HEK293 (cell line): ENCODE results near the gene PAK2.

Experiments
- CTCF ChIA-PET: fragments of 350-600 bp; formaldehyde crosslinking; extraction: SDS; loops from one replicate; lab custom pipeline; 2021; ENCODE audit warnings: antibody characterized with exemption; lab: Yijun Ruan, JAX
- POLR2A ChIA-PET: fragments of 300-600 bp; formaldehyde crosslinking; extraction: SDS; loops from one replicate; lab custom pipeline; 2020; ENCODE audit warnings: antibody characterized with exemption, inconsistent platforms; lab: Yijun Ruan, JAX
- H3K27ac ChIP-seq: fragments of 200-500 bp; sonication (Bioruptor generic); 2 replicates; pipeline ENCODE4 v1.5.1; 2014; ENCODE audit warnings: low read depth, low read length, control low read depth, inconsistent platforms; ENCODE audit errors: extremely low read depth
- H3K36me3 ChIP-seq, 2 experiments: fragments of 200-500 bp in 1 of 2; sonication (Bioruptor generic) in 1 of 2; 1 replicate in 1 of 2; 2 replicates in 1 of 2; pipeline ENCODE4 v1.5.1; 2014 to 2017; ENCODE audit warnings: inconsistent platforms in 2 of 2, low read length in 2 of 2; ENCODE audit not compliant: control insufficient read depth in 2 of 2, insufficient read depth in 1 of 2
- H3K4me1 ChIP-seq: fragments of 200-500 bp; sonication (Bioruptor generic); 2 replicates; pipeline ENCODE4 v1.5.1; 2014; ENCODE audit warnings: mild to moderate bottlenecking, low read length, inconsistent platforms; ENCODE audit not compliant: control insufficient read depth, insufficient read depth
- H3K4me3 ChIP-seq: 2 replicates; pipeline ENCODE4 v1.5.1; 2011; ENCODE audit warnings: low read depth, mild to moderate bottlenecking, control low read depth, low read length, moderate library complexity
- H3K9me3 ChIP-seq: fragments of 200-500 bp; sonication (Bioruptor generic); 2 replicates; pipeline ENCODE4 v1.5.1; 2014; ENCODE audit warnings: low read depth, low read length, inconsistent platforms; ENCODE audit not compliant: control insufficient read depth, insufficient read depth
- EGR2 ChIP-seq: fragments of 450-650 bp; formaldehyde crosslinking; IDR thresholded peaks from 2 replicates; pipeline ENCODE4 v1.5.1; 2016; ENCODE audit warnings: low read depth, missing biosample characterization, missing genetic modification characterization
- GLIS2 ChIP-seq: fragments of 450-650 bp; formaldehyde crosslinking; IDR thresholded peaks from 2 replicates; pipeline ENCODE4 v1.5.1; 2016; ENCODE audit warnings: missing biosample characterization, missing genetic modification characterization
- RBAK ChIP-seq: fragments of 450-650 bp; formaldehyde crosslinking; IDR thresholded peaks from 2 replicates; pipeline ENCODE4 v1.5.1; 2016; ENCODE audit warnings: missing biosample characterization, missing genetic modification characterization
- SCRT2 ChIP-seq: fragments of 450-650 bp; formaldehyde crosslinking; IDR thresholded peaks from 2 replicates; pipeline ENCODE4 v1.5.1; 2016; ENCODE audit warnings: missing biosample characterization, missing genetic modification characterization
- YY1 ChIP-seq: fragments of 450-650 bp; formaldehyde crosslinking; IDR thresholded peaks from 2 replicates; pipeline ENCODE4 v1.5.1; 2018; ENCODE audit warnings: missing biosample characterization, missing genetic modification characterization
- ZEB2 ChIP-seq: fragments of 450-650 bp; formaldehyde crosslinking; IDR thresholded peaks from 2 replicates; pipeline ENCODE4 v1.5.1; 2016; ENCODE audit warnings: missing biosample characterization, missing genetic modification characterization
- ZFP69B ChIP-seq: fragments of 450-650 bp; formaldehyde crosslinking; IDR thresholded peaks from 2 replicates; pipeline ENCODE4 v1.5.1; 2016; ENCODE audit warnings: missing biosample characterization, missing genetic modification characterization
- ZNF133 ChIP-seq: fragments of 450-650 bp; formaldehyde crosslinking; IDR thresholded peaks from 2 replicates; pipeline ENCODE4 v1.5.1; 2016; ENCODE audit warnings: missing biosample characterization, missing genetic modification characterization
- ZNF184 ChIP-seq: fragments of 450-650 bp; IDR thresholded peaks from 2 replicates; pipeline ENCODE4 v1.5.1; 2018; ENCODE audit warnings: missing biosample characterization, mild to moderate bottlenecking, missing genetic modification characterization
- ZNF202 ChIP-seq: fragments of 450-650 bp; formaldehyde crosslinking; IDR thresholded peaks from 2 replicates; pipeline ENCODE4 v1.5.1; 2016; ENCODE audit warnings: missing biosample characterization, missing genetic modification characterization, borderline replicate concordance
- ZNF341 ChIP-seq: fragments of 450-650 bp; formaldehyde crosslinking; IDR thresholded peaks from 2 replicates; pipeline ENCODE4; 2016; ENCODE audit warnings: low read depth, missing biosample characterization, missing genetic modification characterization
- ZNF423 ChIP-seq: fragments of 450-650 bp; formaldehyde crosslinking; IDR thresholded peaks from 2 replicates; pipeline ENCODE4 v1.5.1; 2016; ENCODE audit warnings: missing biosample characterization, missing genetic modification characterization
- ZNF426 ChIP-seq: fragments of 450-650 bp; formaldehyde crosslinking; IDR thresholded peaks from 2 replicates; pipeline ENCODE4 v1.5.1; 2017; ENCODE audit warnings: missing biosample characterization, missing genetic modification characterization, mild to moderate bottlenecking, inconsistent platforms, moderate library complexity
- ZNF530 ChIP-seq: fragments of 450-650 bp; formaldehyde crosslinking; IDR thresholded peaks from 2 replicates; pipeline ENCODE4 v1.5.1; 2016; ENCODE audit warnings: low read depth, missing biosample characterization, missing genetic modification characterization
- ZNF544 ChIP-seq: fragments of 450-650 bp; formaldehyde crosslinking; IDR thresholded peaks from 2 replicates; pipeline ENCODE4 v1.5.0; 2017; ENCODE audit warnings: missing biosample characterization, missing genetic modification characterization
- ZNF610 ChIP-seq: fragments of 450-650 bp; formaldehyde crosslinking; IDR thresholded peaks from 2 replicates; pipeline ENCODE4 v1.5.1; 2016; ENCODE audit warnings: missing biosample characterization, missing genetic modification characterization, borderline replicate concordance
- ZNF76 ChIP-seq: fragments of 450-650 bp; formaldehyde crosslinking; IDR thresholded peaks from 2 replicates; pipeline ENCODE4; 2016; ENCODE audit warnings: low read depth, missing biosample characterization, missing genetic modification characterization, borderline replicate concordance
- ZNF777 ChIP-seq: fragments of 450-650 bp; formaldehyde crosslinking; IDR thresholded peaks from 2 replicates; pipeline ENCODE4 v1.5.1; 2017; ENCODE audit warnings: missing biosample characterization, missing genetic modification characterization, borderline replicate concordance
- TF ChIP-seq, protein P1 (sequence below): fragments of 450-650 bp; formaldehyde crosslinking; IDR thresholded peaks from 2 replicates; pipeline ENCODE4 v1.5.1; 2016; ENCODE audit warnings: missing biosample characterization, missing genetic modification characterization
- TF ChIP-seq, protein P2 (sequence below): fragments of 450-650 bp; formaldehyde crosslinking; IDR thresholded peaks from 2 replicates; pipeline ENCODE4 v1.5.1; 2016; ENCODE audit warnings: missing biosample characterization, missing genetic modification characterization, low read depth
- TF ChIP-seq, protein P3 (sequence below): fragments of 450-650 bp; formaldehyde crosslinking; IDR thresholded peaks from 2 replicates; pipeline ENCODE4; 2016; ENCODE audit warnings: missing biosample characterization, missing genetic modification characterization

PAK2 gene

DNA sequence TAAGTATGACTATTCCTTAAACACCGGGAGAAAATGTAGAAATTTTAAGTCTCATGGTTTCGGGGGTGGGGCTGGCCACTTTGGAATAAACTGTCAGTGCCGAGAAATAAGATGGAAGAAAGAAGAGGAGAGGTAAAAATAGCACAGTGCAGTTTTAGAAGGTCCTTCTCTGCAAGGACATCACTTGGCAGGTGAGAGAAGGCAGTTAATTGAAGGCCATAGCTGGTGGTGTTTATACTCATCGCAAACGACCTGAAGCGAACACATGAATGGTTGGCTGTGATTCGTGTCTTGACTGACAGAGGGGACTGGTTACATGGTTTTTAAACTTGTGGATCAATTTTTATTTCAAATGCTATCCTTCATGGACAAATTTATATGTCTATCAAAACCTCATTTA, 73.2 kb downstream of the PAK2 start:
- no peak for TF ChIP-seq ZNF423 (tag by site-specific recombination)
- TF ChIP-seq YY1 (tag by site-specific recombination), result no peak
- no peak for TF ChIP-seq ZNF202 (tag by site-specific recombination)
- no peak for TF ChIP-seq EGR2 (tag by site-specific recombination)
- no peak for TF ChIP-seq ZNF341 (tag by site-specific recombination)
- TF ChIP-seq, protein P1, sequence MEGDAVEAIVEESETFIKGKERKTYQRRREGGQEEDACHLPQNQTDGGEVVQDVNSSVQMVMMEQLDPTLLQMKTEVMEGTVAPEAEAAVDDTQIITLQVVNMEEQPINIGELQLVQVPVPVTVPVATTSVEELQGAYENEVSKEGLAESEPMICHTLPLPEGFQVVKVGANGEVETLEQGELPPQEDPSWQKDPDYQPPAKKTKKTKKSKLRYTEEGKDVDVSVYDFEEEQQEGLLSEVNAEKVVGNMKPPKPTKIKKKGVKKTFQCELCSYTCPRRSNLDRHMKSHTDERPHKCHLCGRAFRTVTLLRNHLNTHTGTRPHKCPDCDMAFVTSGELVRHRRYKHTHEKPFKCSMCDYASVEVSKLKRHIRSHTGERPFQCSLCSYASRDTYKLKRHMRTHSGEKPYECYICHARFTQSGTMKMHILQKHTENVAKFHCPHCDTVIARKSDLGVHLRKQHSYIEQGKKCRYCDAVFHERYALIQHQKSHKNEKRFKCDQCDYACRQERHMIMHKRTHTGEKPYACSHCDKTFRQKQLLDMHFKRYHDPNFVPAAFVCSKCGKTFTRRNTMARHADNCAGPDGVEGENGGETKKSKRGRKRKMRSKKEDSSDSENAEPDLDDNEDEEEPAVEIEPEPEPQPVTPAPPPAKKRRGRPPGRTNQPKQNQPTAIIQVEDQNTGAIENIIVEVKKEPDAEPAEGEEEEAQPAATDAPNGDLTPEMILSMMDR, result no peak
- no peak for TF ChIP-seq ZNF133 (tag by site-specific recombination)
- TF ChIP-seq, protein P2, sequence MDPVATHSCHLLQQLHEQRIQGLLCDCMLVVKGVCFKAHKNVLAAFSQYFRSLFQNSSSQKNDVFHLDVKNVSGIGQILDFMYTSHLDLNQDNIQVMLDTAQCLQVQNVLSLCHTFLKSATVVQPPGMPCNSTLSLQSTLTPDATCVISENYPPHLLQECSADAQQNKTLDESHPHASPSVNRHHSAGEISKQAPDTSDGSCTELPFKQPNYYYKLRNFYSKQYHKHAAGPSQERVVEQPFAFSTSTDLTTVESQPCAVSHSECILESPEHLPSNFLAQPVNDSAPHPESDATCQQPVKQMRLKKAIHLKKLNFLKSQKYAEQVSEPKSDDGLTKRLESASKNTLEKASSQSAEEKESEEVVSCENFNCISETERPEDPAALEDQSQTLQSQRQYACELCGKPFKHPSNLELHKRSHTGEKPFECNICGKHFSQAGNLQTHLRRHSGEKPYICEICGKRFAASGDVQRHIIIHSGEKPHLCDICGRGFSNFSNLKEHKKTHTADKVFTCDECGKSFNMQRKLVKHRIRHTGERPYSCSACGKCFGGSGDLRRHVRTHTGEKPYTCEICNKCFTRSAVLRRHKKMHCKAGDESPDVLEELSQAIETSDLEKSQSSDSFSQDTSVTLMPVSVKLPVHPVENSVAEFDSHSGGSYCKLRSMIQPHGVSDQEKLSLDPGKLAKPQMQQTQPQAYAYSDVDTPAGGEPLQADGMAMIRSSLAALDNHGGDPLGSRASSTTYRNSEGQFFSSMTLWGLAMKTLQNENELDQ, result no peak
- TF ChIP-seq ZNF426 (tag by site-specific recombination), result no peak
- TF ChIP-seq ZEB2, result no peak
- Histone ChIP-seq H3K4me1 (no peaks in the 10 kb centered on the region), H3K4me3 (no peak overlapping the region), H3K27ac (no peak overlapping the region), H3K9me3 (no peaks in the 10 kb centered on the region), H3K36me3 (peaks cover 0 to 32% of the 10 kb centered on the region in 2 experiments; a peak in 2 of 3 replicates)
- POLR2A ChIA-PET, result no interaction called here
- CTCF ChIA-PET, result no interaction called here

DNA sequence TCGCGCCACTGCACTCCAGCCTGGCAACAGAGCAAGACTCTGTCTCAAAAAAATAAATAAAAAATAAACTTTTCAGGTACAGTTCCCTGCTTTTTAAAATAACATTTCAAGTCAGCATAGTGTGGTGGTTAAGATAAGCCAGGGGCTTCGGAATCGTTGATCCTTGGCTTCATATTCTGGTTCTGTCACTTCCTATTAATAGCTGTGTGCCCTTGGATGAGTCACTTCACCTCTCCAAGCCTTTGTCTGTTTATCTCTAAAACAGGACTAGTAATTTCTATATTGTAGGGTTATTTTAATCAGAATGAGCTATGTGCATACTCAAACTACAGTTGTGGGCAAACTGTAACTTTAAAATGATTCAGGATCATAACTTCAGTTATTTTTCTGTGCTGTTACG, 74.2 kb downstream of the PAK2 start:
- ChIA-PET CTCF (no interaction called here), POLR2A (no interaction called here)
- TF ChIP-seq GLIS2 (no peak), RBAK (no peak), ZFP69B (tag by site-specific recombination) (no peak), ZNF530 (no peak), ZNF544 (tag by site-specific recombination) (no peak), SCRT2 (tag by site-specific recombination) (no peak), ZNF184 (tag by site-specific recombination) (no peak), ZNF777 (tag by site-specific recombination) (no peak), ZNF610 (tag by site-specific recombination) (no peak), ZEB2 (no peak), ZNF76 (tag by site-specific recombination) (no peak)
- TF ChIP-seq, protein P3, sequence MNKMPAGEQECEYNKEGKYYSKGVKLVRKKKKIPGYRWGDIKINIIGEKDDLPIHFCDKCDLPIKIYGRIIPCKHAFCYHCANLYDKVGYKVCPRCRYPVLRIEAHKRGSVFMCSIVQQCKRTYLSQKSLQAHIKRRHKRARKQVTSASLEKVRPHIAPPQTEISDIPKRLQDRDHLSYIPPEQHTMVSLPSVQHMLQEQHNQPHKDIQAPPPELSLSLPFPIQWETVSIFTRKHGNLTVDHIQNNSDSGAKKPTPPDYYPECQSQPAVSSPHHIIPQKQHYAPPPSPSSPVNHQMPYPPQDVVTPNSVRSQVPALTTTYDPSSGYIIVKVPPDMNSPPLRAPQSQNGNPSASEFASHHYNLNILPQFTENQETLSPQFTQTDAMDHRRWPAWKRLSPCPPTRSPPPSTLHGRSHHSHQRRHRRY (tag by site-specific recombination), result no peak
- TF ChIP-seq, protein P1, result no peak
- Histone ChIP-seq H3K9me3 (no peaks in the 10 kb centered on the region), H3K4me1 (no peaks in the 10 kb centered on the region), H3K36me3 (peaks cover 5 to 40% of the 10 kb centered on the region in 2 experiments), H3K4me3 (no peak overlapping the region), H3K27ac (no peak overlapping the region)
